HEK293 (cell line): ENCODE data around the gene DSCAM.

Experiments
- CTCF ChIA-PET: fragments of 350-600 bp; formaldehyde crosslinking; extraction: SDS; loops from one replicate; lab custom pipeline; 2021; ENCODE audit warnings: antibody characterized with exemption; lab: Yijun Ruan, JAX
- POLR2A ChIA-PET: fragments of 300-600 bp; formaldehyde crosslinking; extraction: SDS; loops from one replicate; lab custom pipeline; 2020; ENCODE audit warnings: antibody characterized with exemption, inconsistent platforms; lab: Yijun Ruan, JAX
- H3K27ac ChIP-seq: fragments of 200-500 bp; sonication (Bioruptor generic); 2 replicates; pipeline ENCODE4 v1.5.1; 2014; ENCODE audit warnings: low read depth, low read length, control low read depth, inconsistent platforms; ENCODE audit errors: extremely low read depth
- H3K36me3 ChIP-seq, 2 experiments: fragments of 200-500 bp in 1 of 2; sonication (Bioruptor generic) in 1 of 2; 1 replicate in 1 of 2; 2 replicates in 1 of 2; pipeline ENCODE4 v1.5.1; 2014 to 2017; ENCODE audit warnings: inconsistent platforms in 2 of 2, low read length in 2 of 2; ENCODE audit not compliant: control insufficient read depth in 2 of 2, insufficient read depth in 1 of 2
- H3K4me1 ChIP-seq: fragments of 200-500 bp; sonication (Bioruptor generic); 2 replicates; pipeline ENCODE4 v1.5.1; 2014; ENCODE audit warnings: mild to moderate bottlenecking, low read length, inconsistent platforms; ENCODE audit not compliant: control insufficient read depth, insufficient read depth
- H3K4me3 ChIP-seq: 2 replicates; pipeline ENCODE4 v1.5.1; 2011; ENCODE audit warnings: low read depth, mild to moderate bottlenecking, control low read depth, low read length, moderate library complexity
- H3K9me3 ChIP-seq: fragments of 200-500 bp; sonication (Bioruptor generic); 2 replicates; pipeline ENCODE4 v1.5.1; 2014; ENCODE audit warnings: low read depth, low read length, inconsistent platforms; ENCODE audit not compliant: control insufficient read depth, insufficient read depth
- EGR2 ChIP-seq: fragments of 450-650 bp; formaldehyde crosslinking; IDR thresholded peaks from 2 replicates; pipeline ENCODE4 v1.5.1; 2016; ENCODE audit warnings: low read depth, missing biosample characterization, missing genetic modification characterization
- KLF1 ChIP-seq: fragments of 450-650 bp; formaldehyde crosslinking; IDR thresholded peaks from 2 replicates; pipeline ENCODE4 v1.5.1; 2016; ENCODE audit warnings: missing biosample characterization, missing genetic modification characterization
- ZIC2 ChIP-seq: fragments of 450-650 bp; formaldehyde crosslinking; IDR thresholded peaks from 2 replicates; pipeline ENCODE4 v1.5.1; 2016; ENCODE audit warnings: missing biosample characterization, missing genetic modification characterization
- ZNF138 ChIP-seq: fragments of 450-650 bp; formaldehyde crosslinking; IDR thresholded peaks from 2 replicates; pipeline ENCODE4 v1.5.1; 2016; ENCODE audit warnings: missing biosample characterization, missing genetic modification characterization, borderline replicate concordance
- ZNF2 ChIP-seq: fragments of 450-650 bp; formaldehyde crosslinking; IDR thresholded peaks from 2 replicates; pipeline ENCODE4 v1.5.1; 2016; ENCODE audit warnings: missing biosample characterization, missing genetic modification characterization
- ZNF530 ChIP-seq: fragments of 450-650 bp; formaldehyde crosslinking; IDR thresholded peaks from 2 replicates; pipeline ENCODE4 v1.5.1; 2016; ENCODE audit warnings: low read depth, missing biosample characterization, missing genetic modification characterization
- ZNF626 ChIP-seq: fragments of 450-650 bp; sonication (Bioruptor Pico); formaldehyde crosslinking; IDR thresholded peaks from 2 replicates; pipeline ENCODE4 v1.5.1; 2018; ENCODE audit warnings: missing biosample characterization, missing genetic modification characterization, inconsistent platforms
- ZNF658 ChIP-seq: fragments of 450-650 bp; formaldehyde crosslinking; IDR thresholded peaks from 2 replicates; pipeline ENCODE4; 2016; ENCODE audit warnings: missing biosample characterization, missing genetic modification characterization
- ZNF660 ChIP-seq: fragments of 450-650 bp; IDR thresholded peaks from 2 replicates; pipeline ENCODE4 v1.5.1; 2018; ENCODE audit warnings: missing biosample characterization, mild to moderate bottlenecking, missing genetic modification characterization
- ZNF792 ChIP-seq: fragments of 450-650 bp; formaldehyde crosslinking; IDR thresholded peaks from 2 replicates; pipeline ENCODE4 v1.5.1; 2016; ENCODE audit warnings: missing biosample characterization, missing genetic modification characterization
- TF ChIP-seq, protein P1 (sequence below): fragments of 450-650 bp; formaldehyde crosslinking; IDR thresholded peaks from 2 replicates; pipeline ENCODE4 v1.5.1; 2016; ENCODE audit warnings: missing biosample characterization, missing genetic modification characterization
- TF ChIP-seq, protein P2 (sequence below): fragments of 450-650 bp; formaldehyde crosslinking; IDR thresholded peaks from 2 replicates; pipeline ENCODE4 v1.5.1; 2017; ENCODE audit warnings: missing biosample characterization, missing genetic modification characterization
- TF ChIP-seq, protein P3 (sequence below): fragments of 450-650 bp; formaldehyde crosslinking; IDR thresholded peaks from 2 replicates; pipeline ENCODE4 v1.5.1; 2016; ENCODE audit warnings: missing biosample characterization, missing genetic modification characterization, borderline replicate concordance
- TF ChIP-seq, protein P4 (sequence below): fragments of 450-650 bp; formaldehyde crosslinking; IDR thresholded peaks from 2 replicates; pipeline ENCODE4 v1.5.1; 2017; ENCODE audit warnings: missing biosample characterization, missing genetic modification characterization
- TF ChIP-seq, protein P5 (sequence below): fragments of 450-650 bp; formaldehyde crosslinking; IDR thresholded peaks from 2 replicates; pipeline ENCODE4 v1.5.1; 2016; ENCODE audit warnings: missing biosample characterization, missing genetic modification characterization
- TF ChIP-seq, protein P6 (sequence below): fragments of 450-650 bp; formaldehyde crosslinking; IDR thresholded peaks from 2 replicates; pipeline ENCODE4 v1.5.1; 2016; ENCODE audit warnings: missing biosample characterization, missing genetic modification characterization
- TF ChIP-seq, protein P7 (sequence below): fragments of 450-650 bp; formaldehyde crosslinking; IDR thresholded peaks from 2 replicates; pipeline ENCODE4 v1.5.1; 2016; ENCODE audit warnings: missing biosample characterization, missing genetic modification characterization

DSCAM gene

DNA sequence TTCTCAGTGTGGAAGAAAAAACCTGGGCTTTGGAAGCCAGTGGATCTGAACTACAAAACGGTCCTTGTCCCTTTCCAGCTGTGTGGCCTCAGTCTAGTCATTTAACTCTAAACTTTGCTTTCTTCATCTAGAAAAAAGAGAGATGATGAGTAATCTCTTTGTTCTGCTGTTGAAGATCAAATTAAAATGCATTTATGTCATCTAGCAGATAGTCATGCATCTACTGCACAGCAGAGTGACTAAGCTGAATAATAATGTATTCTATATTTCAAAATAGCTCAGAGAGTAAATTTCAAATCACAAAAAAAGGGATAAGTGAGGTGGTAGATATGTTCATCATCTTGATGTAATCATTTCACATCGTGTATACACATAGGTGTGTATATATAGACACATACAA, 473.2 kb downstream of the DSCAM start:
- POLR2A ChIA-PET, result no interaction called here
- H3K36me3 ChIP-seq, result no peaks in the 10 kb centered on the region
- no peaks in the 10 kb centered on the region for H3K4me1 ChIP-seq
- H3K9me3 ChIP-seq, result no peaks in the 10 kb centered on the region
- TF ChIP-seq, protein P1, sequence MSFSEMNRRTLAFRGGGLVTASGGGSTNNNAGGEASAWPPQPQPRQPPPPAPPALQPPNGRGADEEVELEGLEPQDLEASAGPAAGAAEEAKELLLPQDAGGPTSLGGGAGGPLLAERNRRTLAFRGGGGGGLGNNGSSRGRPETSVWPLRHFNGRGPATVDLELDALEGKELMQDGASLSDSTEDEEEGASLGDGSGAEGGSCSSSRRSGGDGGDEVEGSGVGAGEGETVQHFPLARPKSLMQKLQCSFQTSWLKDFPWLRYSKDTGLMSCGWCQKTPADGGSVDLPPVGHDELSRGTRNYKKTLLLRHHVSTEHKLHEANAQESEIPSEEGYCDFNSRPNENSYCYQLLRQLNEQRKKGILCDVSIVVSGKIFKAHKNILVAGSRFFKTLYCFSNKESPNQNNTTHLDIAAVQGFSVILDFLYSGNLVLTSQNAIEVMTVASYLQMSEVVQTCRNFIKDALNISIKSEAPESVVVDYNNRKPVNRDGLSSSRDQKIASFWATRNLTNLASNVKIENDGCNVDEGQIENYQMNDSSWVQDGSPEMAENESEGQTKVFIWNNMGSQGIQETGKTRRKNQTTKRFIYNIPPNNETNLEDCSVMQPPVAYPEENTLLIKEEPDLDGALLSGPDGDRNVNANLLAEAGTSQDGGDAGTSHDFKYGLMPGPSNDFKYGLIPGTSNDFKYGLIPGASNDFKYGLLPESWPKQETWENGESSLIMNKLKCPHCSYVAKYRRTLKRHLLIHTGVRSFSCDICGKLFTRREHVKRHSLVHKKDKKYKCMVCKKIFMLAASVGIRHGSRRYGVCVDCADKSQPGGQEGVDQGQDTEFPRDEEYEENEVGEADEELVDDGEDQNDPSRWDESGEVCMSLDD (tag by site-specific recombination), result no peak
- TF ChIP-seq, protein P2, sequence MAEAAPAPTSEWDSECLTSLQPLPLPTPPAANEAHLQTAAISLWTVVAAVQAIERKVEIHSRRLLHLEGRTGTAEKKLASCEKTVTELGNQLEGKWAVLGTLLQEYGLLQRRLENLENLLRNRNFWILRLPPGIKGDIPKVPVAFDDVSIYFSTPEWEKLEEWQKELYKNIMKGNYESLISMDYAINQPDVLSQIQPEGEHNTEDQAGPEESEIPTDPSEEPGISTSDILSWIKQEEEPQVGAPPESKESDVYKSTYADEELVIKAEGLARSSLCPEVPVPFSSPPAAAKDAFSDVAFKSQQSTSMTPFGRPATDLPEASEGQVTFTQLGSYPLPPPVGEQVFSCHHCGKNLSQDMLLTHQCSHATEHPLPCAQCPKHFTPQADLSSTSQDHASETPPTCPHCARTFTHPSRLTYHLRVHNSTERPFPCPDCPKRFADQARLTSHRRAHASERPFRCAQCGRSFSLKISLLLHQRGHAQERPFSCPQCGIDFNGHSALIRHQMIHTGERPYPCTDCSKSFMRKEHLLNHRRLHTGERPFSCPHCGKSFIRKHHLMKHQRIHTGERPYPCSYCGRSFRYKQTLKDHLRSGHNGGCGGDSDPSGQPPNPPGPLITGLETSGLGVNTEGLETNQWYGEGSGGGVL (tag by site-specific recombination), result no peak
- no peak for TF ChIP-seq ZNF2 (tag by site-specific recombination)
- no peak for TF ChIP-seq ZNF138
- TF ChIP-seq ZNF530 (tag by site-specific recombination), result no peak
- TF ChIP-seq ZNF792 (tag by site-specific recombination), result no peak
- TF ChIP-seq, protein P3, sequence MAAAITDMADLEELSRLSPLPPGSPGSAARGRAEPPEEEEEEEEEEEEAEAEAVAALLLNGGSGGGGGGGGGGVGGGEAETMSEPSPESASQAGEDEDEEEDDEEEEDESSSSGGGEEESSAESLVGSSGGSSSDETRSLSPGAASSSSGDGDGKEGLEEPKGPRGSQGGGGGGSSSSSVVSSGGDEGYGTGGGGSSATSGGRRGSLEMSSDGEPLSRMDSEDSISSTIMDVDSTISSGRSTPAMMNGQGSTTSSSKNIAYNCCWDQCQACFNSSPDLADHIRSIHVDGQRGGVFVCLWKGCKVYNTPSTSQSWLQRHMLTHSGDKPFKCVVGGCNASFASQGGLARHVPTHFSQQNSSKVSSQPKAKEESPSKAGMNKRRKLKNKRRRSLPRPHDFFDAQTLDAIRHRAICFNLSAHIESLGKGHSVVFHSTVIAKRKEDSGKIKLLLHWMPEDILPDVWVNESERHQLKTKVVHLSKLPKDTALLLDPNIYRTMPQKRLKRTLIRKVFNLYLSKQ (tag by site-specific recombination), result no peak
- TF ChIP-seq EGR2 (tag by site-specific recombination), result no peak
- no peak for TF ChIP-seq ZIC2 (tag by site-specific recombination)
- TF ChIP-seq ZNF626 (tag by site-specific recombination), result no peak
- TF ChIP-seq, all 188 proteins: peak for 0
- Histone ChIP-seq H3K27ac (no peak overlapping the region), H3K4me3 (no peak overlapping the region)
- CTCF ChIA-PET, result interaction anchor here (1.1 to 3.5 kb wide), 2 partner anchors 13 to 17 kb away, joined by 3 to 21 read pairs; no protein-coding TSS in a partner anchor

DNA sequence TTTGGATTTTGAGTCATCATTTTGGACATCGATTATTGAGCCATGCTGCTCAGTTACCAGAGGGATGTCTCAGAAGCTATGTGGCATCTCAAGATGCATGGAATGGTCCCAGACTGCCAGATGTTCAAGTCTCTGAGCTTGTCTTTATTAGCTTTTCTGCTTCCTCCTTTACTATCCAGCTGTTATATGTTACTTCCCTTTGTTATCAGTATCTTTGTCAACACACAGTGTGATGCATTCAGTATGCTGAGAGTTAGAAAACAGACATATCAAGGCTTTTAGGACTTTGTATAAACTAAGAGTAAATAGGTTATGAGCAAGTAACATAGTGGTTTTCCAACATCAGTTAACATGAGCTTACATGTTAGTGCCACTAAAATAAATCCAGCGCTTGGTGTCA, 474.5 kb downstream of the DSCAM start:
- Histone ChIP-seq H3K36me3 (no peaks in the 10 kb centered on the region), H3K27ac (no peak overlapping the region), H3K4me3 (no peak overlapping the region), H3K9me3 (no peaks in the 10 kb centered on the region), H3K4me1 (no peaks in the 10 kb centered on the region)
- ChIA-PET POLR2A (no interaction called here), CTCF (interaction anchor here (0.7 to 3.5 kb wide), 2 partner anchors 14 to 123 kb away, joined by 4 to 21 read pairs; no protein-coding TSS in a partner anchor)
- TF ChIP-seq, protein P4, sequence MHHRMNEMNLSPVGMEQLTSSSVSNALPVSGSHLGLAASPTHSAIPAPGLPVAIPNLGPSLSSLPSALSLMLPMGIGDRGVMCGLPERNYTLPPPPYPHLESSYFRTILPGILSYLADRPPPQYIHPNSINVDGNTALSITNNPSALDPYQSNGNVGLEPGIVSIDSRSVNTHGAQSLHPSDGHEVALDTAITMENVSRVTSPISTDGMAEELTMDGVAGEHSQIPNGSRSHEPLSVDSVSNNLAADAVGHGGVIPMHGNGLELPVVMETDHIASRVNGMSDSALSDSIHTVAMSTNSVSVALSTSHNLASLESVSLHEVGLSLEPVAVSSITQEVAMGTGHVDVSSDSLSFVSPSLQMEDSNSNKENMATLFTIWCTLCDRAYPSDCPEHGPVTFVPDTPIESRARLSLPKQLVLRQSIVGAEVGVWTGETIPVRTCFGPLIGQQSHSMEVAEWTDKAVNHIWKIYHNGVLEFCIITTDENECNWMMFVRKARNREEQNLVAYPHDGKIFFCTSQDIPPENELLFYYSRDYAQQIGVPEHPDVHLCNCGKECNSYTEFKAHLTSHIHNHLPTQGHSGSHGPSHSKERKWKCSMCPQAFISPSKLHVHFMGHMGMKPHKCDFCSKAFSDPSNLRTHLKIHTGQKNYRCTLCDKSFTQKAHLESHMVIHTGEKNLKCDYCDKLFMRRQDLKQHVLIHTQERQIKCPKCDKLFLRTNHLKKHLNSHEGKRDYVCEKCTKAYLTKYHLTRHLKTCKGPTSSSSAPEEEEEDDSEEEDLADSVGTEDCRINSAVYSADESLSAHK, result no peak
- TF ChIP-seq KLF1 (no peak), ZNF658 (no peak), ZNF660 (tag by site-specific recombination) (no peak)
- TF ChIP-seq, protein P5, sequence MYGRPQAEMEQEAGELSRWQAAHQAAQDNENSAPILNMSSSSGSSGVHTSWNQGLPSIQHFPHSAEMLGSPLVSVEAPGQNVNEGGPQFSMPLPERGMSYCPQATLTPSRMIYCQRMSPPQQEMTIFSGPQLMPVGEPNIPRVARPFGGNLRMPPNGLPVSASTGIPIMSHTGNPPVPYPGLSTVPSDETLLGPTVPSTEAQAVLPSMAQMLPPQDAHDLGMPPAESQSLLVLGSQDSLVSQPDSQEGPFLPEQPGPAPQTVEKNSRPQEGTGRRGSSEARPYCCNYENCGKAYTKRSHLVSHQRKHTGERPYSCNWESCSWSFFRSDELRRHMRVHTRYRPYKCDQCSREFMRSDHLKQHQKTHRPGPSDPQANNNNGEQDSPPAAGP (tag by site-specific recombination), result no peak
- TF ChIP-seq, protein P6, sequence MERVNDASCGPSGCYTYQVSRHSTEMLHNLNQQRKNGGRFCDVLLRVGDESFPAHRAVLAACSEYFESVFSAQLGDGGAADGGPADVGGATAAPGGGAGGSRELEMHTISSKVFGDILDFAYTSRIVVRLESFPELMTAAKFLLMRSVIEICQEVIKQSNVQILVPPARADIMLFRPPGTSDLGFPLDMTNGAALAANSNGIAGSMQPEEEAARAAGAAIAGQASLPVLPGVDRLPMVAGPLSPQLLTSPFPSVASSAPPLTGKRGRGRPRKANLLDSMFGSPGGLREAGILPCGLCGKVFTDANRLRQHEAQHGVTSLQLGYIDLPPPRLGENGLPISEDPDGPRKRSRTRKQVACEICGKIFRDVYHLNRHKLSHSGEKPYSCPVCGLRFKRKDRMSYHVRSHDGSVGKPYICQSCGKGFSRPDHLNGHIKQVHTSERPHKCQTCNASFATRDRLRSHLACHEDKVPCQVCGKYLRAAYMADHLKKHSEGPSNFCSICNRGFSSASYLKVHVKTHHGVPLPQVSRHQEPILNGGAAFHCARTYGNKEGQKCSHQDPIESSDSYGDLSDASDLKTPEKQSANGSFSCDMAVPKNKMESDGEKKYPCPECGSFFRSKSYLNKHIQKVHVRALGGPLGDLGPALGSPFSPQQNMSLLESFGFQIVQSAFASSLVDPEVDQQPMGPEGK (tag by site-specific recombination), result no peak
- TF ChIP-seq, protein P7, sequence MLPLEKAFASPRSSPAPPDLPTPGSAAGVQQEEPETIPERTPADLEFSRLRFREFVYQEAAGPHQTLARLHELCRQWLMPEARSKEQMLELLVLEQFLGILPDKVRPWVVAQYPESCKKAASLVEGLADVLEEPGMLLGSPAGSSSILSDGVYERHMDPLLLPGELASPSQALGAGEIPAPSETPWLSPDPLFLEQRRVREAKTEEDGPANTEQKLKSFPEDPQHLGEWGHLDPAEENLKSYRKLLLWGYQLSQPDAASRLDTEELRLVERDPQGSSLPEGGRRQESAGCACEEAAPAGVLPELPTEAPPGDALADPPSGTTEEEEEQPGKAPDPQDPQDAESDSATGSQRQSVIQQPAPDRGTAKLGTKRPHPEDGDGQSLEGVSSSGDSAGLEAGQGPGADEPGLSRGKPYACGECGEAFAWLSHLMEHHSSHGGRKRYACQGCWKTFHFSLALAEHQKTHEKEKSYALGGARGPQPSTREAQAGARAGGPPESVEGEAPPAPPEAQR (tag by site-specific recombination), result no peak
